SK-MEL-5 (cell line): ENCODE data around the gene BHLHE40. TPM values are rescaled to one million over a fixed set of nuclear protein-coding genes. Genes with fewer than 3 reads are reported as not detected.

Experiments used
- DNase-seq: peaks from one replicate; pipeline ENCODE4 v3.0.0-alpha.2; 2016; ENCODE audit warnings: low read depth, low spot score
- in situ Hi-C: cut with HindIII; loops from 2 replicates; pipeline ENCODE4 v1.10.0; 2016; ENCODE audit warnings: low sequenced_read_pairs, high pct_unique_total_duplicates, low pct_unique_long_range_greater_than_20kb
- total RNA-seq: library from RNA; depleted of rRNA; stranded (reverse); fragments of >200 nt; shearing (Covaris generic); gene quantifications from 2 replicates; pipeline ENCODE4 v1.2.3, GENCODE V29; 2014

The BHLHE40 gene
- total RNA-seq, 1 experiment from 2014 or later: 61.3 TPM

- in situ Hi-C loops: no loop called here
- peak; percentile 98 for DNase-seq
These were observed 852 bp upstream of the BHLHE40 start for GRCh38 chr3:4978204-4978965.

- in situ Hi-C loops: no loop called here
- peak; percentile 98 for DNase-seq
These were observed 240 bp upstream of the BHLHE40 start for GRCh38 chr3:4978966-4979427.

- peak; percentile 88 for DNase-seq
- in situ Hi-C loops: no loop called here
These were observed 1.3 kb downstream of the BHLHE40 start for GRCh38 chr3:4980229-4981203.

GRCh38 chr3:4981294-4981664, 2.0 kb downstream of the BHLHE40 start:
- in situ Hi-C loops: no loop called here
- no peak for DNase-seq

- in situ Hi-C loops: no loop called here
- peak; percentile 80 for DNase-seq
These were observed 2.6 kb downstream of the BHLHE40 start for GRCh38 chr3:4981665-4982494.

GRCh38 chr3:4982773-4983738, 3.8 kb downstream of the BHLHE40 start:
- no peak for DNase-seq
- in situ Hi-C loops: no loop called here

GRCh38 chr3:4983739-4984510, 4.7 kb downstream of the BHLHE40 start:
- peak; percentile 20 for DNase-seq
- in situ Hi-C loops: no loop called here

GRCh38 chr3:4984511-4984864, 5.3 kb downstream of the BHLHE40 start:
- no peak for DNase-seq
- in situ Hi-C loops: no loop called here

- DNase-seq: peak; percentile 61
- in situ Hi-C loops: no loop called here
These were observed 6.3 kb downstream of the BHLHE40 start for GRCh38 chr3:4985330-4986174.

- in situ Hi-C loops: no loop called here
- no peak for DNase-seq
These were observed 7.0 kb downstream of the BHLHE40 start for GRCh38 chr3:4986175-4986781.

GRCh38 chr3:4986782-4987537, 7.7 kb downstream of the BHLHE40 start:
- in situ Hi-C loops: no loop called here

GRCh38 chr3:4987538-4988296, 8.5 kb downstream of the BHLHE40 start:
- no peak for DNase-seq
- in situ Hi-C loops: no loop called here

More at GRCh38 chr3:4986782-4987537, 7.7 kb downstream of the BHLHE40 start:
- DNase-seq: peak; percentile 97

- DNase-seq: peak; percentile 40
These were observed 10.0 kb downstream of the BHLHE40 start for GRCh38 chr3:4988983-4989834.

More at GRCh38 chr3:4988983-4989834, 10.0 kb downstream of the BHLHE40 start:
- in situ Hi-C loops: no loop called here
